K562 (cell line): Measurements from ENCODE around the gene VPS50. TPM values are rescaled to one million over a fixed set of nuclear protein-coding genes. Genes with fewer than 3 reads are reported as not detected.
A peak's percentile ranks its signal among the peaks of the same experiment; 100 is the strongest.

Source experiments
- ARNT ChIP-seq, 2 experiments: fragments of 450-650 bp; IDR thresholded peaks; 2 replicates each; pipeline ENCODE4 v1.6.1; 2016; ENCODE audit warnings: mild to moderate bottlenecking in 1 of 2
- CBFB ChIP-seq: sonication (generic); formaldehyde crosslinking; IDR thresholded peaks from 2 replicates; pipeline ENCODE4 v1.4.0; 2020; ENCODE audit warnings: mild to moderate bottlenecking, missing genetic modification reagents
- CBX1 ChIP-seq: sonication (generic); IDR thresholded peaks from 2 replicates; pipeline ENCODE4 v1.6.1; 2016; ENCODE audit warnings: antibody characterized with exemption, low read depth, mild to moderate bottlenecking
- CBX2 ChIP-seq: fragments of 200-600 bp; sonication (generic); IDR thresholded peaks from one replicate; pipeline ENCODE4 v1.6.1; 2012; ENCODE audit warnings: mild to moderate bottlenecking, low read length, inconsistent platforms; ENCODE audit not compliant: insufficient read depth, poor library complexity, severe bottlenecking
- CXXC5 ChIP-seq: fragments of 250-450 bp; sonication (Bioruptor Pico); IDR thresholded peaks from 2 replicates; pipeline ENCODE4 v1.8.0; 2022; ENCODE audit warnings: inconsistent platforms, mild to moderate bottlenecking, moderate library complexity
- E2F3 ChIP-seq: fragments of 250-450 bp; sonication (Bioruptor Pico); IDR thresholded peaks from 2 replicates; pipeline ENCODE4 v1.4.0; 2020; ENCODE audit warnings: mild to moderate bottlenecking
- GTF2A2 ChIP-seq: IDR thresholded peaks from 2 replicates; pipeline ENCODE4 v1.6.1; 2016; ENCODE audit warnings: mild to moderate bottlenecking, missing genetic modification characterization, missing compliant biosample characterization
- JUN ChIP-seq, 2 experiments: sonication (generic) in 1 of 2; formaldehyde crosslinking in 1 of 2; IDR thresholded peaks; 2 replicates each; pipeline versions ENCODE4 v1.6.1 to v1.8.0; 2012 to 2022; ENCODE audit warnings: borderline replicate concordance in 2 of 2, mild to moderate bottlenecking in 2 of 2, improper control_type of control experiment in 1 of 2, low read depth in 1 of 2, low read length in 1 of 2, missing genetic modification reagents in 1 of 2
- MAFK ChIP-seq: IDR thresholded peaks from 2 replicates; pipeline ENCODE4 v1.6.1; 2011; ENCODE audit warnings: low read length, improper control_type of control experiment
- POLR2B ChIP-seq: fragments of 450-650 bp; IDR thresholded peaks from 2 replicates; pipeline ENCODE4 v1.6.1; 2018; ENCODE audit warnings: low read depth; ENCODE audit not compliant: partially characterized antibody
- PRPF4 ChIP-seq: fragments of 200-400 bp; formaldehyde crosslinking; IDR thresholded peaks from one replicate; pipeline ENCODE4 v1.6.1; 2017; ENCODE audit warnings: low read length, low read depth, mild to moderate bottlenecking; ENCODE audit not compliant: insufficient read depth, poor library complexity, severe bottlenecking
- RBM17 ChIP-seq: fragments of 200-400 bp; formaldehyde crosslinking; IDR thresholded peaks from 2 replicates; pipeline ENCODE4 v1.6.1; 2017; ENCODE audit warnings: low read depth, mild to moderate bottlenecking, low read length, borderline replicate concordance
- RFX7 ChIP-seq: fragments of 250-450 bp; sonication (Bioruptor Pico); IDR thresholded peaks from 2 replicates; pipeline ENCODE4 v1.5.1; 2021; ENCODE audit warnings: mild to moderate bottlenecking
- SETDB1 ChIP-seq: IDR thresholded peaks from one replicate; pipeline ENCODE4 v1.6.1; 2012; ENCODE audit warnings: low read length, control low read depth, inconsistent platforms
- ZBTB1 ChIP-seq: sonication (generic); formaldehyde crosslinking; IDR thresholded peaks from 2 replicates; pipeline ENCODE4 v1.8.1; 2023; ENCODE audit warnings: missing genetic modification reagents, low read depth, mild to moderate bottlenecking, borderline replicate concordance
- ZBTB34 ChIP-seq: fragments of 250-450 bp; sonication (Bioruptor Pico); IDR thresholded peaks from 2 replicates; pipeline ENCODE4 v1.8.0; 2021; ENCODE audit warnings: mild to moderate bottlenecking, moderate library complexity
- ZKSCAN1 ChIP-seq: fragments of 150-350 bp; IDR thresholded peaks from 2 replicates; pipeline ENCODE4 v1.6.1; 2016; ENCODE audit warnings: low read depth, low read length
- ZNF165 ChIP-seq: fragments of 250-450 bp; sonication (Bioruptor Pico); IDR thresholded peaks from 2 replicates; pipeline ENCODE4 v1.4.0; 2020; ENCODE audit warnings: borderline replicate concordance
- ZNF184 ChIP-seq: sonication (generic); formaldehyde crosslinking; IDR thresholded peaks from 2 replicates; pipeline ENCODE4 v1.5.0; 2020; ENCODE audit warnings: missing genetic modification reagents
- ZNF282 ChIP-seq: sonication (generic); formaldehyde crosslinking; IDR thresholded peaks from 2 replicates; pipeline ENCODE4 v1.8.1; 2023; ENCODE audit warnings: missing genetic modification reagents
- ZNF324 ChIP-seq: fragments of 250-450 bp; sonication (Bioruptor Pico); IDR thresholded peaks from 2 replicates; pipeline ENCODE4 v1.4.0; 2020; ENCODE audit warnings: mild to moderate bottlenecking
- ZNF584 ChIP-seq: fragments of 200-800 bp; sonication (Bioruptor generic); IDR thresholded peaks from 2 replicates; pipeline ENCODE4 v1.6.1; 2016; ENCODE audit warnings: low read depth, mild to moderate bottlenecking, missing genetic modification characterization, missing compliant biosample characterization
- ZNF76 ChIP-seq: fragments of 250-450 bp; sonication (Bioruptor Pico); IDR thresholded peaks from 2 replicates; pipeline ENCODE4 v1.4.0; 2020; ENCODE audit warnings: mild to moderate bottlenecking, moderate library complexity, borderline replicate concordance
- polyA plus RNA-seq, 8 experiments: library from polyadenylated mRNA; depleted of rRNA in 4 of 8; stranded (reverse) in 5 of 8; unstranded in 3 of 8; fragments of >200 nt; fragmentation: Nextera tagmentation in 2 of 8; fragmentation: Illumina TruSeq in 1 of 8; extraction: Ambion mirVana in 2 of 8; extraction: Trizol in 1 of 8; gene quantifications; 2 replicates each; pipeline versions ENCODE4 v1.2.1 to v1.2.3, GENCODE V29; 2011 to 2014; ENCODE audit warnings: inconsistent platforms in 1 of 8, missing spikeins in 1 of 8
- total RNA-seq, 7 experiments: library from RNA; depleted of rRNA in 6 of 7; stranded (reverse); fragments of >200 nt in 6 of 7; fragmentation: Illumina TruSeq in 2 of 7; extraction: Trizol in 2 of 7; gene quantifications; 2 replicates each; pipeline versions ENCODE4 v1.2.1 to v1.2.3, GENCODE V29; 2011 to 2021; ENCODE audit warnings: low replicate concordance in 1 of 7
- TF ChIP-seq, protein P1 (sequence below): fragments of 450-650 bp; IDR thresholded peaks from 2 replicates; pipeline ENCODE4 v1.6.1; 2017; ENCODE audit warnings: mild to moderate bottlenecking, moderate library complexity
- TF ChIP-seq, protein P2 (sequence below), 2 experiments: fragments of 450-650 bp; IDR thresholded peaks; 2 replicates each; pipeline ENCODE4 v1.6.1; 2016

Gene VPS50
- total and polyA plus RNA-seq, 9 of the 15 experiments (the other 6 are each of a cell fraction or from before 2014, with no cell fraction given) = 10.5 to 29.4 (median 15.8) TPM

DNA sequence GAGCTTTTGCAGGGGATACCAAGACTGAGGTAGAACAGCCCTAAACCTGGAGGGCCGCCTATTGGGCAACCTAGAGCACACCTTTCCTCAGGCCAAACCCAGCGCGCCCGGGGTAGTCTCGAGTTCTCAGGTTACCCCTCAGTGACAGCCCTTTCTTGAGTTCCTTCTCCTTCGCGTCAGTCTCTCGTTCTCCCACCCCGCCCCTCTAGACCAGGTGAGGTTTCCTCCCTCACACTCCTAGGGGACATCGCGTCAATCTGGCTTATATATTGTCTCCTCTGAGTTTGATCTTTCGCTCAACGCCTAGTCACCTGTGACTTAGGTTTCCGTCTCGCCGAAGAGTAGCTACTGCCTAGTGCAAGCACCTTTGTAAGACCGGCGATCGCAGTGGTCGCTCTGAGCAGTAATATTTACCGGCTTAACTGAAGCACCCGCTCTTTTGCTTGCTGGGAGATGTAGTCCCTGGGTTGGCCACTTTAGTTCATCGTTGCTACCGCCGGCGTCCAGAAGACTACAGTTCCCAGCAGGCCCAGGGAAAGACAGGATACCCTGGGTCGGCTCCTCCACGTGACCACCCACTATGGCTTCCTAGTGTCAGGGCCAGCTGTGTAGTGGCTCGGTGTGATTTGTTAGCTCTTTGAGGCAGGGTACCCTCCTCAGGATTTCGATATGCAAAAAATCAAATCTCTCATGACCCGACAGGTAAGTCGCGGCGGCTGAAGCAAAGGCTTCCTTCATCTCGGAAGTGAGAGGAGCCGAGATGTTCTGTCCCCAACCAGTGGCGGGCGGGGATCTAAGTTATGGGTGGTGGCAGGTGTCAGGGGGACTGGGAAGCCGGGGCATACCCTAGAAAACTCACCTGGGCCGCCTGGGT is at the start of gene VPS50 (continued):
- no peak for TF ChIP-seq PRPF4
- peak; percentile 71; the same call in 1 of the 2 replicates for TF ChIP-seq JUN (IDR thresholded peaks at IDR 0.05; ENCODE audit: borderline replicate concordance, low read depth, low read length)
- no peak for TF ChIP-seq JUN (CRISPR knock-in tag; IDR thresholded peaks at IDR 0.05; ENCODE audit: borderline replicate concordance)
- no peak for TF ChIP-seq ZBTB34
- no peak for TF ChIP-seq RBM17
- peak; percentile 74; the same call in 1 of the 2 replicates for TF ChIP-seq ZNF584
- TF ChIP-seq SETDB1 = no peak
- TF ChIP-seq CBFB (CRISPR knock-in tag) = no peak
- TF ChIP-seq ZNF184 (CRISPR knock-in tag) = no peak
- peak; percentile 73 for TF ChIP-seq POLR2B
- no peak for TF ChIP-seq ZNF165 (CRISPR knock-in tag)
- TF ChIP-seq E2F3 (CRISPR knock-in tag) = no peak; the same call in 1 of the 2 replicates
- TF ChIP-seq ARNT (IDR thresholded peaks at IDR 0.05) = peak in 1 of 2 experiments; percentile 81; a peak in 2 of 4 replicates
- TF ChIP-seq GTF2A2 = no peak
- TF ChIP-seq CXXC5 = peak; percentile 81
- no peak for TF ChIP-seq ZNF282 (CRISPR knock-in tag)
- no peak for TF ChIP-seq ZKSCAN1
- 0 out of 2 replicates have a peak, but pooled peaks have one; percentile 24 for TF ChIP-seq MAFK
- TF ChIP-seq, protein P1, sequence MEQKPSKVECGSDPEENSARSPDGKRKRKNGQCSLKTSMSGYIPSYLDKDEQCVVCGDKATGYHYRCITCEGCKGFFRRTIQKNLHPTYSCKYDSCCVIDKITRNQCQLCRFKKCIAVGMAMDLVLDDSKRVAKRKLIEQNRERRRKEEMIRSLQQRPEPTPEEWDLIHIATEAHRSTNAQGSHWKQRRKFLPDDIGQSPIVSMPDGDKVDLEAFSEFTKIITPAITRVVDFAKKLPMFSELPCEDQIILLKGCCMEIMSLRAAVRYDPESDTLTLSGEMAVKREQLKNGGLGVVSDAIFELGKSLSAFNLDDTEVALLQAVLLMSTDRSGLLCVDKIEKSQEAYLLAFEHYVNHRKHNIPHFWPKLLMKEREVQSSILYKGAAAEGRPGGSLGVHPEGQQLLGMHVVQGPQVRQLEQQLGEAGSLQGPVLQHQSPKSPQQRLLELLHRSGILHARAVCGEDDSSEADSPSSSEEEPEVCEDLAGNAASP = no peak
- TF ChIP-seq, protein P2, sequence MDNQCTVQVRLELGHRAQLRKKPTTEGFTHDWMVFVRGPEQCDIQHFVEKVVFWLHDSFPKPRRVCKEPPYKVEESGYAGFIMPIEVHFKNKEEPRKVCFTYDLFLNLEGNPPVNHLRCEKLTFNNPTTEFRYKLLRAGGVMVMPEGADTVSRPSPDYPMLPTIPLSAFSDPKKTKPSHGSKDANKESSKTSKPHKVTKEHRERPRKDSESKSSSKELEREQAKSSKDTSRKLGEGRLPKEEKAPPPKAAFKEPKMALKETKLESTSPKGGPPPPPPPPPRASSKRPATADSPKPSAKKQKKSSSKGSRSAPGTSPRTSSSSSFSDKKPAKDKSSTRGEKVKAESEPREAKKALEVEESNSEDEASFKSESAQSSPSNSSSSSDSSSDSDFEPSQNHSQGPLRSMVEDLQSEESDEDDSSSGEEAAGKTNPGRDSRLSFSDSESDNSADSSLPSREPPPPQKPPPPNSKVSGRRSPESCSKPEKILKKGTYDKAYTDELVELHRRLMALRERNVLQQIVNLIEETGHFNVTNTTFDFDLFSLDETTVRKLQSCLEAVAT (IDR thresholded peaks at IDR 0.05) = no peak
- no peak for TF ChIP-seq ZBTB1 (CRISPR knock-in tag)
- no peak for TF ChIP-seq ZNF324 (CRISPR knock-in tag)
- no peak for TF ChIP-seq RFX7 (CRISPR knock-in tag)
- no peak for TF ChIP-seq CBX1
- no peak for TF ChIP-seq CBX2
- no peak for TF ChIP-seq ZNF76 (CRISPR knock-in tag)
